Measurements from ENCODE around the gene UBE2E2.

DNA sequence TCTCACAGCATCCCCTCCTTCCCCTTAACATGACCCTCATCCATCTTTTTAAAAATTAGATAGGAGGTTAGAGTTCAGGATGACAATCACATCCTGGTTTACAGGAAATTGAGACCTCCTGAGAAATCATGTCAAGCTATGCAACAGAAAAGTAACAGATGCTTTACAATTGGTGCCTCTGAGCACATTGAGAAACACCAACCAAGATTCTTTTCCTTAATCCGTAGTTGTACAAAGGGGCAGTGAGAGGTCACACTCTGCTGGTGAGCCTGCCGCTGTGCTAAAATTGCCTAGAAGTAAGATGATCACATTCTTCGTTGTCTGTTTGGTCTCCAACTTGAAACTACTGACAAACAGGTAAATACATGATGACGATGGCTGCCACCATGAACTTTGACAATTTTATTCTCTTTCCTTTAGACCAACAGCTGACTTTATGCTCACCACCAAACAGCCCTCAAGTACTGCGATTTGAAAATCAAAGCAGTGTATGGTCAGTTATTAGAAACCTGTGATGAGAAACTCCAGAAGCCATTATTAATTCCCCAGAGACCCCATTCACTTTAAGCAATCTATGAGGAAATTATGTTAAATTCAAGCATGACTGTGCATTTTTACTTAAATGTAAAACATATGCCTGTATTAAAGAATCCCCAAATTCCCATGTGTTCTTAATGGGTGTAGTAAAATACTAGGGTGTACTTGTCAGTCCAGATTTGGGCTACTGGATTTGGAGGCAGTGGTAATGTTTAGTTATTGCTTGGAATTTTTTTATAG is 392.0 kb downstream of the UBE2E2 start:
- TF ChIP-seq EZH2 (IDR thresholded peaks at IDR 0.05; ENCODE audit: insufficient read depth, poor library complexity, severe bottlenecking) = no peak
- TF ChIP-seq EZH2phosphoT487 (IDR thresholded peaks at IDR 0.05; ENCODE audit: insufficient read depth, low read depth) = no peak
